ENCODE data around the gene MELTF.

The MELTF gene

GRCh38 chr3:197007953-197008352 lies 21.7 kb downstream of the MELTF start:
- Histone ChIP-seq H3K27me3 (ENCODE audit: insufficient read depth, low read length, poor library complexity, severe bottlenecking) (no peaks in the 10 kb centered on the region), H3K4me2 (ENCODE audit: low read depth, low read length, poor library complexity, severe bottlenecking) (no peak overlapping the region), H3K79me2 (ENCODE audit: insufficient read depth, low read length) (no peaks in the 10 kb centered on the region), H3F3A (ENCODE audit: low read depth) (no peaks in the 10 kb centered on the region), H2AFZ (ENCODE audit: low read length) (no peak overlapping the region), H4K20me1 (ENCODE audit: insufficient read depth, low read length, poor library complexity, severe bottlenecking) (no peaks in the 10 kb centered on the region), H3K9me2 (replicated peaks; ENCODE audit: low read depth, low read length) (no peaks in the 10 kb centered on the region), H3K36me3 (ENCODE audit: insufficient read depth, low read length) (no peaks in the 10 kb centered on the region), H3K4me1 (ENCODE audit: insufficient read depth, low read length, poor library complexity, severe bottlenecking) (peaks cover 7% of the 10 kb centered on the region), H3K9me3 (ENCODE audit: insufficient read depth, low read depth, low read length) (no peaks in the 10 kb centered on the region), H3K4me3 (ENCODE audit: low read length, poor library complexity, severe bottlenecking) (no peak overlapping the region), H3K9ac (ENCODE audit: low read depth, low read length, poor library complexity, severe bottlenecking) (no peak overlapping the region)
- no peak for TF ChIP-seq EZH2phosphoT487 (IDR thresholded peaks at IDR 0.05; ENCODE audit: borderline replicate concordance)
- no peak for TF ChIP-seq CTCF (conservative IDR thresholded peaks at IDR 0.05; ENCODE audit: low read length)

GRCh38 chr3:197007296-197007940 lies 22.2 kb downstream of the MELTF start:
- TF ChIP-seq EZH2phosphoT487 (IDR thresholded peaks at IDR 0.05; ENCODE audit: borderline replicate concordance) (no peak), CTCF (conservative IDR thresholded peaks at IDR 0.05; ENCODE audit: low read length) (no peak)
- H3K79me2 ChIP-seq (ENCODE audit: insufficient read depth, low read length), result no peaks in the 10 kb centered on the region
- H3K36me3 ChIP-seq (ENCODE audit: insufficient read depth, low read length), result no peaks in the 10 kb centered on the region
- no peaks in the 10 kb centered on the region for H3K9me3 ChIP-seq (ENCODE audit: insufficient read depth, low read depth, low read length)
- no peak overlapping the region for H2AFZ ChIP-seq (ENCODE audit: low read length)
- no peak overlapping the region for H3K9ac ChIP-seq (ENCODE audit: low read depth, low read length, poor library complexity, severe bottlenecking)
- no peak overlapping the region for H3K4me3 ChIP-seq (ENCODE audit: low read length, poor library complexity, severe bottlenecking)
- no peak overlapping the region for H3K4me2 ChIP-seq (ENCODE audit: low read depth, low read length, poor library complexity, severe bottlenecking)
- H3K9me2 ChIP-seq (replicated peaks; ENCODE audit: low read depth, low read length), result no peaks in the 10 kb centered on the region
- H4K20me1 ChIP-seq (ENCODE audit: insufficient read depth, low read length, poor library complexity, severe bottlenecking), result no peaks in the 10 kb centered on the region
- no peaks in the 10 kb centered on the region for H3F3A ChIP-seq (ENCODE audit: low read depth)
- H3K27me3 ChIP-seq (ENCODE audit: insufficient read depth, low read length, poor library complexity, severe bottlenecking), result no peaks in the 10 kb centered on the region
- peaks cover 7% of the 10 kb centered on the region for H3K4me1 ChIP-seq (ENCODE audit: insufficient read depth, low read length, poor library complexity, severe bottlenecking)

GRCh38 chr3:197006860-197007259 lies 22.8 kb downstream of the MELTF start:
- Histone ChIP-seq H4K20me1 (ENCODE audit: insufficient read depth, low read length, poor library complexity, severe bottlenecking) (no peaks in the 10 kb centered on the region), H3F3A (ENCODE audit: low read depth) (no peaks in the 10 kb centered on the region), H3K36me3 (ENCODE audit: insufficient read depth, low read length) (no peaks in the 10 kb centered on the region), H3K4me3 (ENCODE audit: low read length, poor library complexity, severe bottlenecking) (no peak overlapping the region), H3K79me2 (ENCODE audit: insufficient read depth, low read length) (no peaks in the 10 kb centered on the region), H3K9me2 (replicated peaks; ENCODE audit: low read depth, low read length) (no peaks in the 10 kb centered on the region), H3K9me3 (ENCODE audit: insufficient read depth, low read depth, low read length) (no peaks in the 10 kb centered on the region), H3K4me1 (ENCODE audit: insufficient read depth, low read length, poor library complexity, severe bottlenecking) (peaks cover 7% of the 10 kb centered on the region), H2AFZ (ENCODE audit: low read length) (no peak overlapping the region), H3K4me2 (ENCODE audit: low read depth, low read length, poor library complexity, severe bottlenecking) (no peak overlapping the region), H3K9ac (ENCODE audit: low read depth, low read length, poor library complexity, severe bottlenecking) (no peak overlapping the region), H3K27me3 (ENCODE audit: insufficient read depth, low read length, poor library complexity, severe bottlenecking) (no peaks in the 10 kb centered on the region)
- TF ChIP-seq EZH2phosphoT487 (IDR thresholded peaks at IDR 0.05; ENCODE audit: borderline replicate concordance), result no peak
- TF ChIP-seq CTCF (conservative IDR thresholded peaks at IDR 0.05; ENCODE audit: low read length), result no peak
